HepG2 (cell line): Measurements from ENCODE around the gene CBLN3. TPM values are rescaled to one million over a fixed set of nuclear protein-coding genes. Genes with fewer than 3 reads are reported as not detected.

ENCODE experiments used
- CSRNP1 ChIP-seq: sonication (generic); formaldehyde crosslinking; IDR thresholded peaks from 2 replicates; pipeline ENCODE4 v1.8.1; 2023; ENCODE audit warnings: mild to moderate bottlenecking, missing genetic modification reagents
- DDIT3 ChIP-seq: sonication (generic); formaldehyde crosslinking; IDR thresholded peaks from 2 replicates; pipeline ENCODE4 v1.4.0; 2020; ENCODE audit warnings: mild to moderate bottlenecking, missing genetic modification reagents
- DNMT1 ChIP-seq: sonication (generic); formaldehyde crosslinking; IDR thresholded peaks from 2 replicates; pipeline ENCODE4 v1.5.1; 2020; ENCODE audit warnings: mild to moderate bottlenecking, missing genetic modification reagents
- MXD1 ChIP-seq: sonication (generic); formaldehyde crosslinking; IDR thresholded peaks from 2 replicates; pipeline ENCODE4 v1.4.0; 2020; ENCODE audit warnings: mild to moderate bottlenecking, missing genetic modification reagents
- NCOA5 ChIP-seq: sonication (generic); formaldehyde crosslinking; IDR thresholded peaks from 2 replicates; pipeline ENCODE4 v1.4.0; 2020; ENCODE audit warnings: missing genetic modification reagents
- NFYC ChIP-seq: IDR thresholded peaks from 2 replicates; pipeline ENCODE4 v1.6.1; 2016; ENCODE audit warnings: missing genetic modification reagents, missing compliant biosample characterization
- NR2F2 ChIP-seq: IDR thresholded peaks from 2 replicates; pipeline ENCODE4 v1.6.1; 2012; ENCODE audit warnings: low read depth, inconsistent platforms, borderline replicate concordance
- RBFOX2 ChIP-seq: fragments of 200-400 bp; formaldehyde crosslinking; IDR thresholded peaks from 2 replicates; pipeline ENCODE4 v1.6.1; 2017; ENCODE audit warnings: low read depth, mild to moderate bottlenecking, low read length
- RBM39 ChIP-seq: fragments of 200-400 bp; formaldehyde crosslinking; IDR thresholded peaks from one replicate; pipeline ENCODE4 v1.6.1; 2018; ENCODE audit warnings: antibody characterized with exemption, mild to moderate bottlenecking, low read depth, low read length; ENCODE audit not compliant: poor library complexity, severe bottlenecking
- RORA ChIP-seq: sonication (generic); formaldehyde crosslinking; IDR thresholded peaks from 2 replicates; pipeline ENCODE4 v1.5.0; 2020; ENCODE audit warnings: mild to moderate bottlenecking, missing genetic modification reagents, moderate library complexity
- TFDP1 ChIP-seq: IDR thresholded peaks from 2 replicates; pipeline ENCODE4 v1.6.1; 2016; ENCODE audit warnings: missing compliant biosample characterization, missing genetic modification reagents, borderline replicate concordance
- XRCC5 ChIP-seq: fragments of 200-400 bp; formaldehyde crosslinking; optimal IDR thresholded peaks from 2 replicates; pipeline ENCODE3; 2017; ENCODE audit warnings: mild to moderate bottlenecking, low read length
- YEATS2 ChIP-seq: sonication (generic); formaldehyde crosslinking; IDR thresholded peaks from 2 replicates; pipeline ENCODE4 v1.4.0; 2020; ENCODE audit warnings: missing genetic modification reagents, borderline replicate concordance
- ZNF24 ChIP-seq: fragments of 450-650 bp; IDR thresholded peaks from 2 replicates; pipeline ENCODE4 v1.6.1; 2017; ENCODE audit warnings: antibody characterized with exemption, mild to moderate bottlenecking
- ZNF496 ChIP-seq: sonication (generic); formaldehyde crosslinking; IDR thresholded peaks from 2 replicates; pipeline ENCODE4 v1.8.1; 2023; ENCODE audit warnings: mild to moderate bottlenecking, moderate library complexity, missing genetic modification reagents; ENCODE audit not compliant: insufficient replicate concordance
- ZNF550 ChIP-seq: sonication (generic); formaldehyde crosslinking; IDR thresholded peaks from 2 replicates; pipeline ENCODE4 v1.4.0; 2020; ENCODE audit warnings: mild to moderate bottlenecking, missing genetic modification reagents, borderline replicate concordance
- ZNF776 ChIP-seq: sonication (generic); formaldehyde crosslinking; IDR thresholded peaks from 2 replicates; pipeline ENCODE4 v1.4.0; 2020; ENCODE audit warnings: mild to moderate bottlenecking, missing genetic modification reagents
- polyA plus RNA-seq, 8 experiments: library from polyadenylated mRNA; depleted of rRNA in 3 of 8; stranded (reverse) in 7 of 8; unstranded in 1 of 8; fragments of >200 nt; fragmentation: Illumina TruSeq in 4 of 8; extraction: Trizol in 4 of 8; gene quantifications; 2 replicates each; pipeline versions ENCODE4 v1.2.1 to v1.2.3, GENCODE V29; 2011 to 2016; ENCODE audit warnings: low read depth in 4 of 8, missing spikeins in 1 of 8, mixed read lengths in 1 of 8; ENCODE audit not compliant: insufficient read depth in 1 of 8
- total RNA-seq, 5 experiments: library from RNA; depleted of rRNA; stranded (reverse); fragments of >200 nt; fragmentation: Illumina TruSeq; extraction: Trizol; gene quantifications; 2 replicates each; pipeline ENCODE4 v1.2.3, GENCODE V29; 2016; ENCODE audit warnings: low read depth in 1 of 5
- TF ChIP-seq, protein P1 (sequence below): sonication (generic); formaldehyde crosslinking; IDR thresholded peaks from 2 replicates; pipeline ENCODE4 v1.5.1; 2020; ENCODE audit warnings: missing genetic modification reagents, mild to moderate bottlenecking, borderline replicate concordance
- TF ChIP-seq, protein P2 (sequence below): sonication (generic); formaldehyde crosslinking; IDR thresholded peaks from 2 replicates; pipeline ENCODE4 v1.5.0; 2020; ENCODE audit warnings: mild to moderate bottlenecking, missing genetic modification reagents

CBLN3 gene
- total and polyA plus RNA-seq, 2 of the 13 experiments (the other 11 are each of a cell fraction or from before 2014, with no cell fraction given) = 0.66 to 0.98 TPM

DNA sequence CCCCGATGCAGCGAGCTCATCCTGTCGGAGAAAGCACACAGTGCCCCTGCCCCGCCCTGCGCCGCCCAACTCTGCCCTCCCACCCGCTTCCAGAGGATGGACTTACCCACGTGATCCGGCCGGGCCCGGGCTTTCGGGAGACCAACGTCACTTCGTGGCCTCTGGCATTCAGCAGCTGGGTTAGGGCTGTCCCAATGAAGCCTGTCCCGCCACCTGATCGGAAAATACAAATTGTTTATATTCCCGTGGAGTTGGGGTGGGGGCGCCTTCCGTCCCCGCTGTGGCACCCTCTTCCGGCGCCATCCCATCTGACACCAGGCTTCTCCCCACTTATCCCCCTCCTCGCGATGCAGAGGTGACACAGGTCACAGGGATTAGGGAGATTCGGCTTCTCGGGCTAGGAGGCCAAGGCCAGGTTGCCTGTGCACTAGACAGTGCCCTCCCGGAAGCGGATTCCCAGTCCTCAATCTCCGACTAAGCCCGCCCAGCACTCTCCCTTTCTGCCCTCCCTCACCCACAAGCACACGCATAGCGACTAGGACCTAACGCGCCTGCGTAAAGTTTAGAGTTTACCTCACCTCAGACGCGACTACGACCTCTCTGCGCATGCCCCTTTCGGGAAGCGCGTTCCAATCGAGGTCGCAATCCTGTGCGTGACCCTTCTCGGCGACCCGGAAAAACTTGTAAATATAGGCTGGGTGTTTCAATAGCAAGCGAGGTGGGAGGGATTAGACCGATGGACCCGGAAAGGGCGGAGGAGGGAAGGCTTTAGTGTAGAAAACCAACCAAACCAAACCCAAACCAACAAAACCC is 13.0 kb upstream of the CBLN3 start, which contains the start of gene SDR39U1 (continued):
- TF ChIP-seq RORA (CRISPR knock-in tag) (no peak), XRCC5 (peak; percentile 96), CSRNP1 (CRISPR knock-in tag) (peak; percentile 97), RBM39 (peak; percentile 99), DNMT1 (CRISPR knock-in tag) (peak; percentile 87; the same call in 1 of the 2 replicates), NR2F2 (no peak), ZNF496 (no peak), ZNF24 (peak; percentile 74), DDIT3 (CRISPR knock-in tag) (0 out of 2 replicates have a peak, but pooled peaks have one; percentile 40), MXD1 (CRISPR knock-in tag) (peak; percentile 96), NCOA5 (CRISPR knock-in tag) (peak; percentile 91; the same call in 1 of the 2 replicates), ZNF776 (CRISPR knock-in tag) (peak; percentile 90; the same call in 1 of the 2 replicates), ZNF550 (peak; percentile 99), YEATS2 (CRISPR knock-in tag) (peak; percentile 97), RBFOX2 (peak; percentile 92), TFDP1 (peak; percentile 89; the same call in 1 of the 2 replicates), NFYC (CRISPR knock-in tag) (peak; percentile 92)
- TF ChIP-seq, protein P1, sequence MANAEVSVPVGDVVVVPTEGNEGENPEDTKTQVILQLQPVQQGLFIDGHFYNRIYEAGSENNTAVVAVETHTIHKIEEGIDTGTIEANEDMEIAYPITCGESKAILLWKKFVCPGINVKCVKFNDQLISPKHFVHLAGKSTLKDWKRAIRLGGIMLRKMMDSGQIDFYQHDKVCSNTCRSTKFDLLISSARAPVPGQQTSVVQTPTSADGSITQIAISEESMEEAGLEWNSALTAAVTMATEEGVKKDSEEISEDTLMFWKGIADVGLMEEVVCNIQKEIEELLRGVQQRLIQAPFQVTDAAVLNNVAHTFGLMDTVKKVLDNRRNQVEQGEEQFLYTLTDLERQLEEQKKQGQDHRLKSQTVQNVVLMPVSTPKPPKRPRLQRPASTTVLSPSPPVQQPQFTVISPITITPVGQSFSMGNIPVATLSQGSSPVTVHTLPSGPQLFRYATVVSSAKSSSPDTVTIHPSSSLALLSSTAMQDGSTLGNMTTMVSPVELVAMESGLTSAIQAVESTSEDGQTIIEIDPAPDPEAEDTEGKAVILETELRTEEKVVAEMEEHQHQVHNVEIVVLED (CRISPR knock-in tag) = peak; percentile 99
- TF ChIP-seq, protein P2, sequence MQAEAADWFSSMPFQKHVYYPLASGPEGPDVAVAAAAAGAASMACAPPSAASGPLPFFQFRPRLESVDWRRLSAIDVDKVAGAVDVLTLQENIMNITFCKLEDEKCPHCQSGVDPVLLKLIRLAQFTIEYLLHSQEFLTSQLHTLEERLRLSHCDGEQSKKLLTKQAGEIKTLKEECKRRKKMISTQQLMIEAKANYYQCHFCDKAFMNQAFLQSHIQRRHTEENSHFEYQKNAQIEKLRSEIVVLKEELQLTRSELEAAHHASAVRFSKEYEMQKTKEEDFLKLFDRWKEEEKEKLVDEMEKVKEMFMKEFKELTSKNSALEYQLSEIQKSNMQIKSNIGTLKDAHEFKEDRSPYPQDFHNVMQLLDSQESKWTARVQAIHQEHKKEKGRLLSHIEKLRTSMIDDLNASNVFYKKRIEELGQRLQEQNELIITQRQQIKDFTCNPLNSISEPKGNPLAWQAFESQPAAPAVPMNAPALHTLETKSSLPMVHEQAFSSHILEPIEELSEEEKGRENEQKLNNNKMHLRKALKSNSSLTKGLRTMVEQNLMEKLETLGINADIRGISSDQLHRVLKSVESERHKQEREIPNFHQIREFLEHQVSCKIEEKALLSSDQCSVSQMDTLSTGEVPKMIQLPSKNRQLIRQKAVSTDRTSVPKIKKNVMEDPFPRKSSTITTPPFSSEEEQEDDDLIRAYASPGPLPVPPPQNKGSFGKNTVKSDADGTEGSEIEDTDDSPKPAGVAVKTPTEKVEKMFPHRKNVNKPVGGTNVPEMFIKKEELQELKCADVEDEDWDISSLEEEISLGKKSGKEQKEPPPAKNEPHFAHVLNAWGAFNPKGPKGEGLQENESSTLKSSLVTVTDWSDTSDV (CRISPR knock-in tag) = peak; percentile 99
